GM08714 (cell line): Measurements from ENCODE around the gene BAHCC1.

Source experiments
- H3K4me3 ChIP-seq: fragments of 200-500 bp; sonication (Bioruptor generic); 2 replicates; pipeline ENCODE4 v1.5.1; 2014; ENCODE audit warnings: mild to moderate bottlenecking, low read length, inconsistent platforms
- ZNF274 ChIP-seq: IDR thresholded peaks from 2 replicates; pipeline ENCODE4 v1.6.1; 2012; ENCODE audit warnings: mild to moderate bottlenecking, low read depth, low read length

The BAHCC1 gene

DNA sequence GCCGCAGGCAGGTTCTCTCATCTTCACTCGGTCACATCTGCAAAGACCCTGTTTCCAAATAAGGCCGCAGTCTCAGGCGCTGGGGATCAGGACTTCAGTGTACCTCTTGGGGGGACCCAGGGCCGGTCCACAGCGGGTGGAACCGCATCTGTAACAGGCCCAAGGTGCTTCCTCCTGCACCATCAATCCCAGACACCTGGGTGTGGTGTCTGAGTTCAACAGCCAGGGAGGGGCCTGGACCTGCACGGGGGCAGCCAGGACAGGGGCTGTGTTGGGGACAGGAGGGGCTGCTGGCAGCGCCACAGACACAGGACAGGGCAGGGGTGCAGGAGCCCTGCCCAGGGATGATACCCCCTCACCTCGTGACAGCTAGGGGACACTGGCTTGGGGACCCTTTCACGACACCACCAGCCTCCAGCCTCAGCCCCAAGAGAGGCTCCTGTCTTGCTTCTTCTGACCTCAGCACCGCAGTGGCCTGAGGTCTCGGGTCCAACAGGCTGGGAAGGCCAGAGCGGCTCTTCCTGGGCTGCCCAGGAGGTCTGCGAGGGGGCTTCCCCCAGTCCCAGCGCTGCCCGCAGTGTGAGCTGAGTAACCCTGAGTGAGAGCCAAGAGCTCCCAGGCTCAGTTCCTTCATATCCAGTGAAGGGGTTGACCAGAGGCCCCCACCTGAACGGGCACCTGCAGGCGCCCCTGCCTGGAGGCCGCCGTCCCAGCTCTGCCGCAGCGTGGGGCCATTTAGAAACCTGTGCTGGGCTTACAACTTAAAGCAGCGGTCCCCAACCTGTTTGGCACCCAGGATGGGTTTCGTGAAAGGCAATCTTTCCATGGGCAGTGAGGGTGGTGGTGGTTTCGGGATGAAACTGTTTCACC is 30.7 kb upstream of the BAHCC1 start:
- H3K4me3 ChIP-seq: no peak overlapping the region
- TF ChIP-seq ZNF274: no peak

DNA sequence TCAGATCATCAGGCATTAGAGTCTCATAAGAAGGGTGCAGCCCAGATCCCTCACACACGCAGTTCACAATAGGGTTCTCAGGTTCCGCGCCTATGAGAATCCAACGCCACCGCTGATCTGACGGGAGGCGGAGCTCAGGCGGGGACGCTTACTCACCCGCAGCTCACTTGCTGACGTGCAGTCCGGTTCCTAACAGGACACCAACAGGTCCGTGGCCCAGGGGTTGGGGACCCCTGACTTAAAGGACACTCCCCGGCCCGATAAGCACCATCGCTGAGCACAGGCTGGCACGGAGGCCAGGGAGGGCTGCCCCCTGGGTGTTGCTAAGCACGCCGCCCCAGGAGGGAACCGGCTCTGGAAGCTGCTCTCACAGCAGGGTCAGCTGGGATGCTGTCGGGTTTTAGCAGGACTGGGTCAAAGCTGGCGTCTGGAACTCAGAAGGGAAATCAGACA is 30.1 kb upstream of the BAHCC1 start:
- no peak overlapping the region for H3K4me3 ChIP-seq
- TF ChIP-seq ZNF274: no peak

DNA sequence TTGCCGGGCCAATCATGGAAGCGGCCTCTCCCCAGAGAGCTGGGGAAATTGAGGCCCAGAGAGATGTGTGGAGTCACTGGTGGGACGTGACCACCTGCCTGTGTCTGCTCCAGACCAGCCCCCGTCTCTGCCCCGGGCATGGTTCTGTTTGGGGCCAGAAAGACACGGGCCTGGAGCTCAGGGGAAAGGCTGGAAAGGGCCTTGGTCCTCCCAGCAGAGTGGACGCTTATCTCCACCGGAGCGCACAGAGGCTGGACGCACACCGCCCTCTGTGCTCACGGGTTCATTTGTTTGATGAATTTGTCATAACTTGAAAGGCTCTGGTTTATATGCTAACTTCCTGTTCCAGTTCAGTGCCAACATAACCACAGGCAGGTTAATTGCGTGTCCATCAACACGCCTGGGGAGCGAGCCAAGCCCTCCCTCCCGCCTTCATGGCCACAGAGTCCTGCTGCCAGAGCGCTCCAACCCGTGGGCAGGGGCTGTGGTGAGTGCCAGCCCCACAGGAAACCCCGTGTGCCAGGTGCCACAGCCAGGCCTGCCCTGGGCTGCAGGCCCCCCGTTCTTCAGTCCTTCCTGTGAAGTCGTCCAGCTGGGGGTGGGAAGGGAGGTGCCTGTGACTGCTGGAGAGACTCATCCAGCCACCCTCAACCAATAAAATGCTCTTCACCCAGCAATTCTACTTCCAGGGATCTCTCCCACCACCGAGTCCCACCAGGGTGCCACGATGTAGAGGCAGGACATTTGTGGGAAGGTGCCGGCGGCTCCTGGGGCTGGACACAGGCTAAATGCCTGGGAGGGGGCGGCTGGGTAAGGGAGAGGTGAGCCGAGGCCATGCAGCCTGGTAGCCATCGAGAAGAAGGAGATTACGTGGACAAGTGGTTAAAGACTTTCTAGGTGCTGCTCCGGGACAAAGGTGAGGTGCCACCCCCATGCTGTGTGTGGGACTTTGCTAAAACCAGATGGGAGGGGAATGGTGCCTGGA is 29.4 kb upstream of the BAHCC1 start:
- no peak overlapping the region for H3K4me3 ChIP-seq
- TF ChIP-seq ZNF274: no peak

DNA sequence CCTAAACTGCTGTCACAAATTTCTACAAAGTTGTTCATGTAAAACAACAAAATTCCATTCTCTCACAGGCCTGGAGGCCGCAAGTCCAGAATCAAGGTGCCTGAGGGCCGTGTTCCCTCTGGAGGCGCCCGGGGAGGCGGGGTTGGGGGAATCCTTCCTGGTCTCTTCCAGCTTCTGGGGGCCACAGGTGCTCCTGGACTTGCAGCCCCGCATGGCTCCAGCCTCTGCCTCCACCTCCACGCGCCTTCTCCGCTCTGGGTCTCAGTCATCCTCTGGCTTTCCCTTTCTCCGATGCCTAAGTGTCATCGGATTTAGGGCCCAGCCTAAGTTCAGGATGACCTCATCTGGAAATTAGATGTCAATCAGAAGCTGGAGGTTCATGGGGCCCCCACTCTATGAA is 28.6 kb upstream of the BAHCC1 start:
- H3K4me3 ChIP-seq: no peak overlapping the region
- TF ChIP-seq ZNF274: no peak

DNA sequence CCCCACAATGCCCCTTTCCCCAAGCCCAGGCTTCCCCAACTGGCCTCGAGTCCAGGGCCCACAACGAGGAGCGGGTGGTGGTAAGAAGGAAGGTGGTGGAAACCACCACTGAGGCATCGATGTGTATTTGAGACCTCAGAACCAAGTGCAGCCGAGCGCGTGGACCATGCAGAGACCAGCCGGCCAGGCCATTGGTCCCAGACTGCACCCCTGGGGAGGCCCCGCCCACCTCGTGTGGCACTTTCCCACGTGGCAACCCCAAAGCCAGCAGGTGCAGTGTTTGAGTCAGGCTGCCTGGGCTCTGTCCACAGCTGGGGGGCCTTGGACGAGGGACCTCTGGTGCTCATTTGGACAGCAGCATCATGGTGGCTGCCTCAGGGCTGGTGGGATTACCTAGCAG is 28.1 kb upstream of the BAHCC1 start:
- no peak for TF ChIP-seq ZNF274
- no peak overlapping the region for H3K4me3 ChIP-seq

DNA sequence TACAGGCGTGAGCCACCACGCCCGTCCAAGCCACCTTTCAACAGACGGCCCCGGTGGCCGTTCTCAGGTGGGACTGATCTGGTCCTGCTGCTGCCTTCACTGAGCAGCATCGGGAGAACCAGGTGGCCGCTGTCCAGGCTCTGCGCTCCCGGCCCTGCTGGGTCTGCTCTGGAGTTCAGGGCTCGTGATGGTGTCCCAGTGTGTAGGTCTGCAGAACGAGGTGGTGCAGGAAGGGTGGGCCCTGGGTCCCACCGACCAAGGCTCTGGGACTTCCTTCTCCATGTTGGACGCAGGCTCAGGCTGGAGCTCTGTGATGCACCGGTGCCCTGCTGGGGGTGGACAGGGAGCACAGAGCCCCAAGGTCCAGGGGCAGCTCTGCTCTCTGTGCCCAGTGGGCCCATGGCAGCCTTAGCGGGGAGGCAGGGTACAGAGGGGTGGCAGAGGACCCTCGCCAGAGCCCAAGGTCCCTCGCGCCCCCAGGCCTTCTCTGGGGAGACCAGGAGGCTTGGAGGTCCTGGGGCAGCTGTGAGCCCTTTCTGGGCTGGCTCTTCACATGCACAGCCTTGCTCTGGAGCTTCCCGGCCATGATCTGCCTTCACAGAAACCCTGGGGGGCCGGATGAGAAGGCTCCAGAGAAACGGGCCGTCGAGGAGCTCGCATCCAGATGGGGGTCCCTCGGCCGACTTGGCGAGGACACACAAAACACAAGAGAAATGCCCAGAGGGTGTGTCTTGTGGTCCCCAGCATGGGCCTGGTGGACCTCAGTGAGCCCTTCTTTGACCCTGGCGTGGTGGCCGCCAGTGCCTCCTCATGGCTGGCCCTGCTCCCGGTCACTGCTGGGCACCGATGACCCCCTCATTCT is 26.9 kb upstream of the BAHCC1 start:
- TF ChIP-seq ZNF274: no peak
- no peak overlapping the region for H3K4me3 ChIP-seq

DNA sequence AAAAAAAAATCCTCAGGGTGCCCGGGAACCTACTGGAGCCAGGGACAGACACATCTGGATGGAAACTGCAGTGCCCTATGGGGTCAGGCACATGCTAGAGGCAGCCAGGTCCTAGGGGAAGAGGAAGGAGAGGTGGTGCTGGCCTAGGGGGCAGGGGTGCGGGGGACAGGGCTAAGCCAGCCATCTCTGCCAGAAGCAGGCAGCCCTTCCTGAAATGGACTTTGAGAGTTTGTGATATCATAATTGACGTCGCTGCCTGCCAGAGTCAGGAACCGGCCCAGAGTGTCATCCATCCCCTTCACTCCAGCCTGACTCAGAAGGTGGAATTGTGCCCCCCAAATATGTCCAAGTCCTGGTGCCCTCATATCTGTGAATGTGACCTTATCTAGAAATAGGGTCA is 25.0 kb upstream of the BAHCC1 start:
- TF ChIP-seq ZNF274: no peak

DNA sequence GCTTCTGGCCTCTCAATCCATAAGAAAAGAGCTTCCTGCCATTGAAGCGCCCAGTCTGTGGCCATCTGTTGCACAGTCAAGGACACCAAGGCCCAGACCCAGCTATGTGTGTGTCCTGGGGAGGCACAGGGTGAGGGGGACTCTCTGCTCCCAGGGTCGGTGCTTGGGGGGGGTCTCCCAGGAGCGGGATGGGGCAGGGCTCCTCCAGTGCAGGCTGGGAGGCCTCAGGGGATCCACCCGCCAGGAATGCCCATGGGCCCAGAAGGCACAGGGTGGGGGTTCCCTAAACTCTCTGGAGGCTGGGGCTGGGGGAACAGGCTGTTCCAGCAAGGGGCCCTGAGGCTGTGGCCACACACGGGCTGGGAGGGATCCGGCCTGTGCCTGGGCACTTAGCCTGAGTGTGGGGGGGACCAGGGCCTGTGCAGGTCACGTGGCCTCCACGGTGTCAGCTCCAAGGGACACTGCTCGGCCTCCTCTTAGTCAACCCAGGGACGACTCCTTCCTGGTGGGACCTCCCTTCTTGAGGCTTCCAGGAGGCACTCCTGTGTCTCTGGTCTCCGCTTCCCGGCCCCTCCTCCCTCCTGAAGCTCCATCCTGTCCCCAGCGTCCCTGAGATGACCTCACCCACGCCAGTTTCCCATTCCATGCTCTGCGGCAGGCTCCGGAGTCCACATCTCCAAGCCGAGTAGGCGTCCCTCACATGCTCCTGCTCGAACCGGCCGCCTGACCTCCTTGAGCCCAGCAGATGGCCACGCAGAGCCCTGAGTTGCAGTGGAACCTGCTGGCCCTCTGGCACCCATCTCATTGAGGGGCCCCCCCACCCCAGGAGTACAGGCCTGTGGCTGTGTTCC is 23.1 kb upstream of the BAHCC1 start:
- H3K4me3 ChIP-seq: no peak overlapping the region
- TF ChIP-seq ZNF274: no peak

More for the DNA sequence above, 25.0 kb upstream of the BAHCC1 start:
- H3K4me3 ChIP-seq: no peak overlapping the region

DNA sequence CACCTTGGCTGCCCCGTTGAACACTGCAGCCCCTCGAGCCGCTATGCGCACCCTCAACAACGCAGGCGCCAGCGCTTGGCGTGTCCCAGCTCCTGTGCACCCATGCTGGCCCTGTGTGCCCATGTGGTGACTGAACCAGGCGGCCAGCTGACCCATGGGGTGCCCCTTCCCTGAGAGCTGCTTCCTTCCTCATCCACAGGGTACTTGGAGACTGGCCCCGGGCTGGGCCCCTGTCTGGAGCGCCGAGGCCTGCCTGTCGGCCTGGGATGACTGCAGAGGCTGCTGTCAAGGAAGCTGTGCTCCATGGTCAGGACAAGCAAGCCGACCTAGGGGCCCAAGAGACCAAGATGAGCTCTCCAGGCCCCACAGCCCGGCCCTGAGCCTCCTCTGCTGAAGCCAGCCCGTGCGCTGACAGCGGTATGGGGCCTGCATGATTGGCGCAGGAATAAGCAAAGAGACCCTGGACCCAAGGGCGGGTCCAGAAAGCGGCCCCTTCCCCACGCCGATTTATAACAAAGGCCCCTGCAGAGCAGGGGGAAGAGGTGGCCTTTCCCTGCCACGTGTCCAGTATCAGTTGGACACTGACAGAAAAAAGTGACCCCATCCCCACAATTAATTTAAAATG is 21.6 kb upstream of the BAHCC1 start:
- no peak for TF ChIP-seq ZNF274
- H3K4me3 ChIP-seq: no peak overlapping the region

DNA sequence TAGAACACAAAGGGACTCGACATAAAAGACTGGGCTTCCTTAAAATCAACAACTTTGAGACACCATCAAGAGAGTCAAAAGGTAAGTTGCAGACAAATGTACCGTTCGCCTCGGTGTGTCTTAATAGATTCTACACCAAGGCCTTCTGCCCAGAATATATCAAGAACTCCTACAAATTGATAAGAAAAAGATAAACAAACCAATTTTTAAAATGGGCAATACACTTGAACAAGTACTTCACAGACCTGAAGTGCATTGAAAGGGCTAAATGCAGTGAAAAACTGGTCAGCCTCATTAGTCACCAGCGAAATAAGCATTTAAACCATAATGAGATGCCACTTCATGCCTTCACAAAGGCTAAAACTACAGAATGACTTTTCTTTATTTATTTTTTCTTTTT is 20.4 kb upstream of the BAHCC1 start:
- H3K4me3 ChIP-seq: no peak overlapping the region

DNA sequence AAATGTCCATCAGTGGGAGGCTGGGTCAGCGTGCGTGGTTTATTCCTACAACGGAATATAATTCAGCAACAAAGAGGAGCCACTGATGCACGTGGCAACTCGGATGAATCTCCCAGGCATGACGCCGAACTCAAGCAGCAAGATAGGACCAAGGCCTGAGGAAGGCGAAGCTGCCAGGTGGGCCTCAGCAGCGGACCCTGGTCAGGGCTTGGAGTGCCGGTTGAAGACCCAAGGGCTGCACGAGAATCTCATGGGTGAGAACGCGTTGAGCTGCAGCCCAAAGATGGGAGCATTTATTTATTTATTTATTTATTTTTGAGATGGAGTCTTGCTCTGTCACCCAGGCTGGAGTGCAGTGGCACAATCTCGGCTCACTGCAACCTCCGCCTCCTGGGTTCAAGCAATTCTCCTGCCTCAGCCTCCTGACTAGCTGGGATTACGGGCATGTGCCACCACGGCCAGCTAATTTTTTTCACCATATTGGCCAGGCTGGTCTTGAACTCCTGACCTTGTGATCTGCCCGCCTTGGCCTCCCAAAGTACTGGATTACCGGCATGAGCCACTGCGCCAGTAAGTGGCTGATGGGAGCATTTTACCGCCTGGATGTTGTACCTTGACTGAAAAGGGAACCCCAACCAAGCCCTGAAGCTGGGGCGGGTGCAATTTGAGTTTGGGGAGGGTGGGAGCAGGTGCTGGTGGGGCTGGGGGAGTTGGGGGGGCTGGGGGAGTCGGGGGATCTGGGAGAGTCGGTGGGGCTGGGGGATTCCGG is 18.1 kb upstream of the BAHCC1 start:
- H3K4me3 ChIP-seq: no peak overlapping the region
- no peak for TF ChIP-seq ZNF274

More for the DNA sequence above, 20.4 kb upstream of the BAHCC1 start:
- no peak for TF ChIP-seq ZNF274
